Measurements from ENCODE around the gene KRTAP4-3. TPM values are rescaled to one million over a fixed set of nuclear protein-coding genes. Genes with fewer than 3 reads are reported as not detected.

The KRTAP4-3 gene
- total and polyA plus RNA-seq, 2 of the 13 experiments (the other 11 are each of a cell fraction or from before 2014, with no cell fraction given), result not detected

- Histone ChIP-seq H3K4me2 (ENCODE audit: low read depth, low read length) (no peak overlapping the region), H3K79me2 (ENCODE audit: insufficient read depth, low read length) (no peaks in the 10 kb centered on the region), H3K27me3 (ENCODE audit: control insufficient read depth in 1 of 2, insufficient read depth in 2 of 2, low read length in 2 of 2) (0 out of 5 replicates have a peak, but pooled peaks cover 0 to 2% of the 10 kb centered on the region in 2 experiments), H3K9me3 (ENCODE audit: low read length) (no peaks in the 10 kb centered on the region), H2AFZ (ENCODE audit: low read length) (no peak overlapping the region), H3K36me3 (replicated peaks in 1 of 2; ENCODE audit: control insufficient read depth in 1 of 2, insufficient read depth in 2 of 2, low read length in 2 of 2) (no peaks in the 10 kb centered on the region), H3K4me3 (replicated peaks in 1 of 3; ENCODE audit: insufficient read depth in 1 of 3, low read depth in 2 of 3, low read length in 3 of 3) (no peak overlapping the region), H3K9ac (ENCODE audit: insufficient read depth, low read depth, low read length) (no peak overlapping the region), H4K20me1 (ENCODE audit: insufficient read depth, low read length) (no peaks in the 10 kb centered on the region), H3K27ac (ENCODE audit: extremely low read length, insufficient read depth, low read length) (no peak overlapping the region), H3K4me1 (ENCODE audit: insufficient read depth, low read length) (no peaks in the 10 kb centered on the region)
- FAIRE-seq, result no peak
- intact Hi-C loops (cut with micrococcal nuclease; ENCODE audit: unreplicated experiment) (no loop called here), in situ Hi-C loops (cut with HindIII; ENCODE audit: extremely low pct_ligation_motif_present, low pct_unique_long_range_greater_than_20kb) (no loop called here)
- POLR2A ChIA-PET, result no interaction called here
- ATAC-seq, result no peak
- TF ChIP-seq NONO (IDR thresholded peaks at IDR 0.05) (no peak), NONO (CRISPR knock-in tag; conservative IDR thresholded peaks at IDR 0.05) (no peak), NR1H2 (CRISPR knock-in tag; IDR thresholded peaks at IDR 0.05; ENCODE audit: borderline replicate concordance, low read depth) (no peak), MXD3 (CRISPR knock-in tag; IDR thresholded peaks at IDR 0.05) (no peak), ZNF263 (CRISPR knock-in tag; IDR thresholded peaks at IDR 0.05) (no peak), ZNF530 (CRISPR knock-in tag; IDR thresholded peaks at IDR 0.05; ENCODE audit: low read depth) (no peak), ZNF616 (CRISPR knock-in tag; IDR thresholded peaks at IDR 0.05; ENCODE audit: low read depth) (no peak), ZXDC (CRISPR knock-in tag; IDR thresholded peaks at IDR 0.05) (no peak), ZNF138 (CRISPR knock-in tag; IDR thresholded peaks at IDR 0.05; ENCODE audit: low read depth) (no peak)
- TF ChIP-seq, protein P1, sequence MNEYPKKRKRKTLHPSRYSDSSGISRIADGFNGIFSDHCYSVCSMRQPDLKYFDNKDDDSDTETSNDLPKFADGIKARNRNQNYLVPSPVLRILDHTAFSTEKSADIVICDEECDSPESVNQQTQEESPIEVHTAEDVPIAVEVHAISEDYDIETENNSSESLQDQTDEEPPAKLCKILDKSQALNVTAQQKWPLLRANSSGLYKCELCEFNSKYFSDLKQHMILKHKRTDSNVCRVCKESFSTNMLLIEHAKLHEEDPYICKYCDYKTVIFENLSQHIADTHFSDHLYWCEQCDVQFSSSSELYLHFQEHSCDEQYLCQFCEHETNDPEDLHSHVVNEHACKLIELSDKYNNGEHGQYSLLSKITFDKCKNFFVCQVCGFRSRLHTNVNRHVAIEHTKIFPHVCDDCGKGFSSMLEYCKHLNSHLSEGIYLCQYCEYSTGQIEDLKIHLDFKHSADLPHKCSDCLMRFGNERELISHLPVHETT (CRISPR knock-in tag; conservative IDR thresholded peaks at IDR 0.05), result no peak
- WGBS (ENCODE audit: low lambda C conversion rate), result 22% methylated on average over 3 of the region's 3 CpGs
- CTCF ChIA-PET (ENCODE audit: low intra/inter-chr PET ratio, low total read pairs), result no interaction called here
- no peak for DNase-seq (ENCODE audit: low spot score)
- no TSS peak for BruUV-seq (replicated peaks)
These were observed 41.6 kb downstream of the KRTAP4-3 start for GRCh38 chr17:41126412-41126811.

All from HepG2 (cell line).